WI38 (cell line): ENCODE measurements around the gene CYREN.

Experiments used
- H3K4me3 ChIP-seq: 2 replicates; pipeline ENCODE4 v1.5.1; 2011; ENCODE audit warnings: low read depth, mild to moderate bottlenecking, control low read depth, low read length
- CTCF ChIP-seq: IDR thresholded peaks from 2 replicates; pipeline ENCODE4 v1.5.1; 2012; ENCODE audit warnings: low read depth, mild to moderate bottlenecking, control low read depth, low read length

The CYREN gene

GRCh38 chr7:135189961-135190360 is 19.5 kb upstream of the CYREN start:
- H3K4me3 ChIP-seq: no peak overlapping the region
- no peak for TF ChIP-seq CTCF

- no peak for TF ChIP-seq CTCF
- no peak overlapping the region for H3K4me3 ChIP-seq
Measured at GRCh38 chr7:135189221-135189662, 18.7 kb upstream of the CYREN start.

GRCh38 chr7:135188298-135188984 is 17.9 kb upstream of the CYREN start:
- H3K4me3 ChIP-seq: no peak overlapping the region
- TF ChIP-seq CTCF: no peak

- no peak overlapping the region for H3K4me3 ChIP-seq
- TF ChIP-seq CTCF: no peak
Measured at GRCh38 chr7:135186841-135187253, 16.3 kb upstream of the CYREN start.

GRCh38 chr7:135186261-135186540 is 15.7 kb upstream of the CYREN start:
- no peak overlapping the region for H3K4me3 ChIP-seq
- TF ChIP-seq CTCF: no peak

GRCh38 chr7:135185471-135186260 is 15.2 kb upstream of the CYREN start:
- no peak for TF ChIP-seq CTCF
- H3K4me3 ChIP-seq: no peak overlapping the region

- no peak overlapping the region for H3K4me3 ChIP-seq
- TF ChIP-seq CTCF: no peak
Measured at GRCh38 chr7:135184254-135184841, 13.8 kb upstream of the CYREN start.
